Occipital lobe (tissue), 2 donors: Measurements from ENCODE around the gene MED31. TPM values are rescaled to one million over a fixed set of nuclear protein-coding genes. Genes with fewer than 3 reads are reported as not detected.
"Not testable (repeated sequence)": the region's sequence is repeated elsewhere in the genome, so short reads cannot be mapped to it uniquely, and the experiment has no call there.

Experiments used
- DNase-seq: peaks from one replicate; lab custom pipeline; 2025; lab: John Stamatoyannopoulos, UW
- total RNA-seq: library from RNA; depleted of rRNA; stranded (reverse); fragments of >200 nt; gene quantifications from one replicate; pipeline ENCODE4 v1.2.3, GENCODE V29; 2014

MED31 gene
- total RNA-seq, 1 donor from 2014 or later: 16.1 TPM

GRCh38 chr17:6677158-6677831 lies 25.9 kb upstream of the MED31 start:
- no peak for DNase-seq

- DNase-seq: no peak
Observed at GRCh38 chr17:6676802-6677157, 25.4 kb upstream of the MED31 start.

DNA sequence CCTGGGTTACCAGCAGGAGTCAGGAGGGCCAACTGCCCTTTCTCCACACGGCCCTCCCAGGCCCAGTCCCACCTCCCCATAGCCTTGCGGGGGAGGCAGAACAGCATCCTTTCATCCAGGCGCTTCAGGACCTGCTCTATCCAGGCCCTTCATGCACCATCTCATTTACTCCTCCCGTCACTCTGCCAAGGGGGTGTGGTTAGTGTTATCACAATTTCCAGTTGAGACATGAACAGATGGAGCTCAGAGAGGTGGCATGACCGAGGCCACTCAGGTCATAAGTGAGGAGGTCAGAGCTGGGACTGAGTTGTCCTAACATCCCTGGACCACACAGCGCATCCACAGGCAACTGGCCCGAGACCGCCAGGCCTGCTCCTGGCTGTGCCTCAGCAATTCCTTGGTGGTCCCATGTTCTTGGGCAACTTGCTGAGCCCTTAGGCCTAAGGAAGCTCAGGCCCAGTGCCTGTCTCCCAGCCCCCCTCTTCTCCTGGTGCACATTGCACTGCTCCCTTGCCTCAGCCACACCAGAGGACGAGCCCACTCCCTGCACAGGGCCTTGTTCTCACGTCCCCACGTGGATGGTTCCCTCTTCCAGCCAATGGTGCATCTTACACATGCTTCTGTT lies 23.9 kb upstream of the MED31 start:
- DNase-seq: no peak

GRCh38 chr17:6674586-6674985 lies 23.2 kb upstream of the MED31 start:
- DNase-seq: no peak

DNA sequence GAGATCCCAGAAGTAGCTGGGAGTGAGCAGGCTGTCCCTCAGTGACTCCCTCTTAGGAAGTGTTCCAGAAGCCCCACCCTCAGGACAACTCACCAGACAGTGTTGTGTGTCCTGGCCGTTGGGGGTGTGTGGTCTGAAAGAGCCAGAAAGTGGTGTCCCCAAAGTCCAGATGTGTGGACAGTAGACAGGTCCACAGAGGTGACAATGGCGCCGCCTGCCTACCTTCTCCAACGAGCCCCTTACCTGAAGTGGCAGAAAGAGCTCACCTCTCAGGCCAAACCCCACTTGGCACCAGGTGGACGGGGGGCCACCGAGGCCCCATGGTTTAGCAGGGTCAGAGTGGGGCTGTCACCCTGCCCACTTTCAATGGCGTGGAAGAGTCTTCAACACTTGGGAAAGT lies 20.0 kb upstream of the MED31 start:
- no peak for DNase-seq

DNA sequence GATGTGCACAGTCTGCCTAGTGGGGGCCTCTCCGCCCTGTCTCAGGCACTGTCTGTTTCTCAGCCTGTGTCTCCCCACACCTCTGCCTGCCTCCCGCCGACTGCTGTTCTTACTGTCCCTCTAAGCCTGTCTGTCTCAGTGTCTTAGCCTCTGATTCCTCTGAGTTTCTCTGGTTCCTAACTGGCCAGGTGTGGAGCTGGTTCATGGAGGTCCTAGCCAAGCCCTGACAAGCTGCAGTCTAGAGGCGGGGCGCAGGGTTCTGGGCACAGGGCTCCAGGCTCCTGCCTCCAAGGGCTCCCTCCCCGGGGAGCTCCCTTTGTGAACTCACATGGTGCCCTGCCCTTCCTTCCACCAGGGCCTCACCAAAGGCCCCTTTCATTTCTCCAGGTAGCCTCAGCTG lies 19.6 kb upstream of the MED31 start:
- no peak for DNase-seq

DNA sequence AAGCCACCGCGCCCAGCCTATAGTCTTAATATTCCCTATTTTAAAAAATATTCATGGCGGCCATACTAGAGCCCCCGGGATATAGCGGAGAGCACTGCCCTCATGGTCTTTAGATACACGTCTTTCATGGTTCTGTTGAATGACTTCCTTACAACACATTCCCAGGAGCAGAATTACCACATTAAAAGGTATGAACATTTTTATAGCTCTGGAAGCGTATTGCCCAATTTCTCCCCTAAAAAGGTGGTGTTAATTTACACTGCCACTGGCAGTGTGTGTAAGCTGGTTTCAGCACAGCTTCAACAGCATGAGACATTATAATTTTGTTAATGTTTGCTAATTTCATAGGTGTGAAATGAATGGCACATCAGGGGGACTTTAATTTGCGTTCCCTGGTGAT lies 19.2 kb upstream of the MED31 start:
- no peak for DNase-seq

DNA sequence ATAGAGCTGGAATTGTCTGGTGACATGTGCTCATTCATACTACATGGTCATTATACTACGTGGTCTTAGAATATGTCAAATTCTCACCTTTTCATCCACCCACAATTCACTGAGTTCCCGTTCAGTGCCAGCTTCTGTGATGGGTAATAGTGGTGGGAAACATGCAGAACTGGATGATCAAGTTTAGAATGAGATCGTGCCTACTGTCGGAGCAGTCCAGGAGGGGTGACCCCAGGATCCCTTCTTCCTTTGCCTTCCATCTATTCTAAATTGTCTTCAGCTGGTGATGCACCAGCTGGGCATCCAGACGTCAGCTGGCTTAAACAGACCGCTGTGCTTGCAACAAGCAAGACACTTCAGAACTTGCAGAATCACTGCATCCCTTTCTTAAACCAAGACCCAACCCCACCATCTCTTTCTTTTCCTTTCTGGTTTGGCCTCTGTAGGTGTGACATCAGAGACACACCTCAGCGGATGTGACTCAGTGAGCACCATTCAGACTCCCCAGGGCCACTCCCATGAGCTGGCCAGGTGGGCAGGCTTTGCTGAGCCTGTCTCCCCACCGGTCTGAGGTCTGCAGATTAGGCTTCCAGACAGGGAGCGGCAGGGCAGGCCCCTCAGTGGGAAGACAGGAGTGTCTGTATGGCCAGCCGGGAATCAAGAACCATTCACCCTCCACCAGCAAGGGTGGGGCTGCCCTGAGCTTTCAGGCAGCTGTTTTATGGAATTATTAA lies 18.2 kb upstream of the MED31 start:
- DNase-seq: no peak

GRCh38 chr17:6668727-6669425 lies 17.5 kb upstream of the MED31 start:
- no peak for DNase-seq

GRCh38 chr17:6668219-6668618 lies 16.8 kb upstream of the MED31 start:
- DNase-seq: no peak

GRCh38 chr17:6667516-6667915 lies 16.1 kb upstream of the MED31 start:
- DNase-seq: no peak

DNA sequence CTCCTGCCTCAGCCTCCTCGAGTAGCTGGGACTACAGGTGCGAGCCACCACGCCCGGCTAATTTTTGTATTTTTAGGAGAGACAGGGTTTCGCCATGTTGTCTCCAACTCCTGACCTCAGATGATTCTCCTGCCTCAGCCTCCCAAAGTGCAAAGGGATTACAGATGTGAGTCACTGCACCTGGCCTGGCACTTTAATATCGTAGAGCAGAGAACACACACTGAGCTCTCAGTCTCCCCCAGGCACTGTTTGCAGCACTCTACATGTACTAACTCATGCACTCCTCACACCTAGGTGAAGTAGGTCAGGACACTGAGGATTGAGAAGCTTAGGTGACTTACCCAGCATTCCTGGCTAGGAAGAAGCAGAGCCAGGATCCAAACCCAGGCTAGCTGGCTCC lies 15.2 kb upstream of the MED31 start:
- no peak for DNase-seq

DNA sequence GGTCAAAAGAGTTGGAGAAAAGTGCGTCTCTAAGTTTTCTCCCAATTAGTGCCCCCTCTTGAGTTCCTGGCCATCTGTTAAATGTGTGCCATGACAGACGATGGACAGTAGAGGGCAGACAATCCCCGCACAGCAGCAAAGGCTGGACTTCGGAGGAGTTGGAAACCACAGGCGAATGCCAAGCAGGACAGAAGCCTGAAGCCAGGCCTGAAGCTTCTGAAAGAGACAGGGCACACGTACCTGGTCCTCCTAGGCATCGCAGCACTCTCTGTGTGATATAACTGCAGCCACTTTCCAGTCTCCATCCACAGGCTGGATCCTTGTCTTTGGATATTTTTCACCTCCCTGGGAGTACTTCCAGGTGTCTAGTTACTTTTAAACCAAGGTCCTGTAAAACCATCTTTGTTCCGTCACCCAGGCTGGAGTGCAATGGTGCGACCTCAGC lies 14.7 kb upstream of the MED31 start:
- peak; percentile 59 for DNase-seq

DNA sequence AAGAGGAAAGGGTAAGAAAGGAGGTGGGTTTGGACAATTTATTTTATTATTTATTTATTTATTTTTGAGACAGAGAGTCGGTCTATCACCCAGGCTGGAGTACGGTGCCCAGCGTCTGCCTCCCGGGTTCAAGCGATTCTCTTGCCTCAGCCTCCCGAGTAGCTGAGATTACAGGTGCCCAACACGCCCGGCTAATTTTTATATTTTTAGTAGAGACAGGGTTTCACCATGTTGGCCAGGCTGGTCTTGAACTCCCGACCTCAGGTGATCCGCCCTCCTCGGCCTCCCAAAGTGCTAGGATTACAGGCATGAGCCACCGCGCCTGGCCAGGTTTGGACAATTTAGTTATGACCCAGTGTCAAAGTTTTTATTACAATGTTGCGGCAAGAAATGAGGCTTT lies 11.8 kb upstream of the MED31 start:
- not testable (repeated sequence) for DNase-seq

DNA sequence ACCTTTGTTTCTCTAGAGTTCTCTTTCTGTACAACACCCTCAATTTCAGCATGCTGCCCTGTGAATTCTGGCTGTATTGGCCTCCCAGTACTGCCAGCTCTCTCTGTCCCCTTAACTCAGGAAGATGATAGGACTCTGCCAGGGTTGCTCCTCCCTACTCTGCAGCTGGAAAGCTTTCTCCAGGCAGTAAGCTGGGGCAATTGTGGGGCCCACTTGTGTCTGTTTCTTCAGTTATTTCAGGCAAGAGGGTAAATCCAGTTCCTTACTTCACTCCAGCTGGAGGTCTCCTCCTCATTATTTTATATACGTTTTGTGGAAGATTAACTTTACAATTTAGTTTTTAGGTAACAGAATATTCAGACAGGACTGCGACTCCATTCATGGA lies 10.1 kb upstream of the MED31 start:
- no peak for DNase-seq

DNA sequence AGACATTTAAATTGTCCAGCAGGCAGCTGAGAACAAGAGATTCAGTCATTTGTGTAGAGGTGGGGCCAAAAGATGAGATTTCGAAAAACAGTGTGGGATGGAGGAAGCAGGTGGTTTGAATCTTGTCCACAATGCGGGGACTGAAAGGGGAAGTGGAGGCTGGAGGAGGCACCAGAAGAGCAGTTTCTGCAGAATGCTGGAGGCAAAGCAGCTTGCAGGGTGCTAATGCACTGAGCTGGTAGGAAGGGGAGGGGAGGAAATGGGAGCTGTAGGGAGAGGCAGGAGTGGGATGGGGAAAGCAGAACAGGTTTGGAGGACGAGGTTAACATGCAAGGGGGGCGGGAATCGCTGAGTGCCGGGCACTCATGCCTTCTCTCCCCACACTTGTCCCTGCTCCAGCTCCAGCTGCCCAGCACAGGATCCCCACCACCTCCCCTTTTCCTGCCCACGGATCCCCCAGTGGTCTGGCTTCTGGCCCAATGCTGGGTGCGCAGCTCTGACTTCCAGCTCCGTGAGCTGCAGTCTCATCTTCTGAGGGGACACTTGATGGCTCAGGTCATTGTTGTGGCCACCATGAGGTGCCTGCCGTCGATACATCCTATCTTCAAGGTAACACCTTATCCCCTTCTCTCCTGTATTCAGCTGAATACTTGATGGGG lies 9.5 kb upstream of the MED31 start:
- DNase-seq: no peak

DNA sequence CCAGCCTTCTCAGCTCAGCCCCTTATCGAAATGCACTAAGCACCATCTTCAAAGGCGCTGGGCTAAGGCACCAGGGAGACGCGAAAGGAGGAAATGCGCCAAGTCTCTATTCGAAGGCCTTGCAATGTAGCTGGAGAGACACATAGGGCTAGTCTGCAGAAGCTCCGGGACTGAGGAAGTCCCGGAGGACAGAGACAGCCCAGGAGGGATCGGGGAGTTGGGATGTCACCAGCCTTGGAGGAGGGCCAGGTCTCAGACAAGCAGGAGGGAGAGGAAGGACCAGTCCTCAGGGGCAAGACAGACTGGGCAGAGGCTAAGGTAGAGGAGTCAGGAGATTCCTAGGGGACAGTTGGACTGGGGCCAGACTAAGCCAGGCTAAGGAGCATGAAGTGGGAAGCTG lies 8.7 kb upstream of the MED31 start:
- DNase-seq: no peak

DNA sequence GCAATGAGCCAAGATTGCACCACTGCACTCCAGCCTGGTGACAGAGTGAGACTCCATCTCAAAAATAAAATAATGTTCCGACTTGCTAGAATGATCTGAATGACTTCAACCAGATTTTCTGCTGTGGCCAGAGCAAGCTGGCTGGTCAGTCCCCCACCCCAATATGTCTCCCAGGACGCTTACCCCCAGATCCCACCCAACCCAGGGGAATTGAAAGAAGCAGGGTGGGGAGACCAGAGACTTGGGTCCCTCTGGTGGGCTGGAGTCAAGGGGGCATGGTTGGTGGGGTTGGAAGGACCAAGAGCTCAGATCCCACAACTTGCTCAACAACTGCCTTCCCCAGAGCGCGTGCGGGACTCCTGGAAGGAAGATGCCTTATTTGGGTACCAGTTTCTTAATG lies 7.0 kb upstream of the MED31 start:
- DNase-seq: not testable (repeated sequence)

DNA sequence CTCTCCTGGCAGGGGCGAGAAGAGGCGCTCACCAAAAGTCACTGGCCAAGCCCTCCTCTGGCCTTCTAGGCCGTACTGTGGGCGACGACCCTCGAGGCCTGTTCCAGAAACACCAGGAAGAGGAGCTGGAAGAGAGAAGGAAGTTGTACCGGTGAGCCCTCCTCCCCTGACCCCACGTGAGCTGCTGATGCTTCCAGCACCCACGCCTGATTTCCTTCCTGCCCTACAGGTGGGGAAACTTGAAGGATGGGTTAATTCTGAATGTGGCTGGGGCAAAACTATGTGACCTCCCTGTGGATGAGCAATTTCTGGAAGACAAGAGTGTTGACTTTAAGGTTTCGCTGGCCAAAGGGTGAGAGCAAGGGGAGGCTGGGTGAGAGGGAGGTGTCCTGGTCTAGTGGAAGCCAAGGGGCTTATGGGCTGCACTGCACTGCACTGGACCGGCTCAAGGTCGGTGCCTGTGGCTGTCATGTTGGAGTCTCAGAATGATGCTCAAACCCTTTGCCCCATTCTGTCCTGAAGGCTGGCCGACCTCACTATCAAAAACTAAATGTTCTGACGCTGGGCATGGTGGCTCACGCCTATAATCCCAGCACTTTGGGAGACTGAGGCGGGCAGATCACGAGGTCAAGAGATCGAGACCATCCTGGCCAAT lies 6.4 kb upstream of the MED31 start:
- no peak for DNase-seq

DNA sequence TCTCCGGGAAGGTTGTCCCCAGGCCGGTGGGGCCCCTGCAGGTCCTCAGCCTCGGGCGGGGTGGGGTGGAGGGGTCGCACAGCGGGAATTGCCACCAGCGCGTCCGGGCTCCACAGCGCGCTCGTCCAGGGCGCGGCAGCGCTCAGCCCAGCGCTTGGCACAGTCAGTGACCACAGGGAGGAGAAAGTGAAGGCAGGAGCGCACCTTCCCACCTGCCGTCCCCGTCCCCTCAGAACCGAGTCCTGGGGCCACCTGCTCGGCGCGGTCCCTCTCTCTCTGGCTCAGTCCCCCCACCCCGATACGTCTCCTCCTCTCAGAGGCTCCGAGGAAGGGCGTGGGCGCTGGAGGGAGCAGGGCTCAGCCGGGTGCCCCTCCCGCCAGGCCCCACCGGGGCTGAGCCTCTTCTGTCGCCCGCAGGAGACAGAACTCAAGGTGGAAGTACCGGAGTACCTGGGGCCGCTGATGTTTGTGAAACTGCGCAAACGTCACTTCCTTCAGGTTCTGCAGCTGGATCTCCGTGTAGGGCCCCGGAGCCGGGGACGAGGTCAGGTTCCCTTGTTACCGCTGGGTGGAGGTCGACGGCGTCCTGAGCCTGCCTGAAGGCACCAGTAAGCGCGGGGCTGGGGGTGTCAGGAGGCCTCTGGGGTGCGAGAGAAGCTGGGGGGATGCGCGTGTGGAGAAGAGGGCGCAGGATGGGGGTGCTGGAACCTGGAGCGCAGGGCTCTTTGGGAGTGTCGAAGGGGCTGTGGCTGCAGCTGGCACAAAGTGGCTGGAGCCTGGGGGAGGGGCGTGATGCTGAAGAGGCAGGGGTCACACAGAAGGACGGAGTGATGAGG lies 5.6 kb upstream of the MED31 start:
- not testable (repeated sequence) for DNase-seq
